HG03342 (cell line): ENCODE results near the gene COG4.

Experiments used
- ATAC-seq: cut with Tn5 transposase; IDR thresholded peaks from one replicate; pipeline ENCODE4 v1.9.1; 2021; ENCODE audit warnings: mild to moderate bottlenecking, moderate library complexity; ENCODE audit not compliant: unreplicated experiment

COG4 gene

GRCh38 chr16:70437017-70437581, 86.3 kb downstream of the COG4 start:
- no peak for ATAC-seq

- no peak for ATAC-seq
These were observed 88.7 kb downstream of the COG4 start for GRCh38 chr16:70434484-70435260.

DNA sequence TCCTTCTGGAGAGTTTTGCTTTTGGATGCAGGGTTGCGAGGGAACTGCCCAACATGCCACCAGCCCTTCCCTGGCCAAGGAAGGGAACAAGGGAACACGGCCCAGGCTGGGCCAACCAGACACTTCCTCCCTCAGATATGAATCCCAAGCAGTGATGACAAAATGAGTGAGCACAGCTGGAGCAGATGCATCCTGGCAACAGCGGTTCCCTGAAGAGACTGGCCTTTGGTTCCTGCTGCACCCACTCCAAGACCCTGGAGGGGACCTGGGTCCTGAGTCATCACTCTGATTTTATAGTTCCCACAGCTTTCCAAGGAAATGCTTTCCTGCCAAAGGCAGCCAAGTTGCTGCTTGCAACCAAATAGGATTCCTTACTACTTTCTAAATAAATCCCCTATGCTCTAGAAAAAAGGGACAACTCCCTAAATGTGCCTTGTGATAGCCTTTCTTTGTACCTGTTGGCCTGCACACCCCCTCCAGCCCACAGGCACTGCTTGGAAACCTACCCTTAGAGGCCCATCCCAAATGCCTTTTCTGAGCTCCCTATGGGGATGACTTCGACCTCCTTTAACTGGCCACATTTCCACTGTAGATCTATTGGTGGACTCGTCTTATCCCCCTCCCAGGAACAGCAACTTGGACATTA, 89.8 kb downstream of the COG4 start:
- ATAC-seq: no peak

DNA sequence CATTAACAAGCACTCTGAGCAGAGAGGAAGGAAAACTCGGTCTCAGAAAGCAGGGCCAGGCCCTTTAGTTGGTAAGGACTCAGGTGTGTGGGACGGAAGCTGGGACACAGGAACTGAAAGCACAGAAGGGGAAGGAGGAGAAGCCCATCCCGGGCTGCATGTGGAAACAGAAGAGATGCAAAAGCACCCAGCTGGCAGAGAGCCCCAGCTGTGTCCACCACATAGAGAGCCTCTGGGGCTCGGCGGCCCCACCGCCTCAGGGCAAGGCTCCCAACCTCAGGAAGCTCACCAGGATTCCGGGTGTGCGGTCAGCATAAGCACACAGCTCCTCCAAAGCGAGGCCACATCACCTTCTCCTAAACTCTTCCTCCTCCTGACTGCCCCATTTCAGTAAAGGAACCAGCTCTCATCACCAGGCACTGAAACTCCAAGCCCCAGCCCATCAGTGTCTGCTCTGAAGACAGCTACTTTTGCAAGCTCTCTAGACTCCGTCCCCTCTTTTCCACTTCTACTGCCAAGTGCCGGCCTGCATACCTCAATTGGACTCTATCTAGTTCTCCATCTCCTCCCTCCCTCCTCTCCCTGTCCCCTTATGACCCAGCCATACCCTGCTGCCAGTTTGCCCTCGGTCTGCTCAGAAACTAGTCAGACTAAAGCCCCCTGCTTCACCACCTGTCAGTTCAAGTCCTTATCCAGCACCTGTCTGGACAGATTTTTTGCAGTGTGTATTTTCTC, 90.5 kb downstream of the COG4 start:
- peak; percentile 23 for ATAC-seq

DNA sequence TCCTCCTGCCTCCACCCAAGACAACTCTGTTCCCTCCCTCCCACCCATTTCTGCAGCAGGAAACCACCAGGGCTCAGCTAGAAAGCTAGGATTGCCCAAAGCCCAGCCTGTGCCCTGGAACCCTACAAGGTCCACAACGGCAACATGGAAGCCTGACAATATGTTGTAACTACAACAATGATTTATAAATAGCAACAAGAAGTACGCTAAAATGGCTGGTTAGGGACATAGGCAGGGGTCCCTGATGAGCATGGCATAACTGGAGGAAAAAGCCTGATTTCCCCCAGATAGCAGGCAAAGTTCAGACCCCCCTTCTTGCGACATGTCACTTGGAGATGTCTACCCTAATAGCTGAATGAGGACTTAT, 91.0 kb downstream of the COG4 start:
- ATAC-seq: peak; percentile 1

- ATAC-seq: peak; percentile 50
These were observed 92.5 kb downstream of the COG4 start for GRCh38 chr16:70430667-70431536.
